Hippocampal formation (tissue), 2 donors: ENCODE data around the gene KCNK16.

Source experiments
- DNase-seq, 2 donors: peaks; one replicate each; lab custom pipeline; 2025; lab: John Stamatoyannopoulos, UW

KCNK16 gene

DNA sequence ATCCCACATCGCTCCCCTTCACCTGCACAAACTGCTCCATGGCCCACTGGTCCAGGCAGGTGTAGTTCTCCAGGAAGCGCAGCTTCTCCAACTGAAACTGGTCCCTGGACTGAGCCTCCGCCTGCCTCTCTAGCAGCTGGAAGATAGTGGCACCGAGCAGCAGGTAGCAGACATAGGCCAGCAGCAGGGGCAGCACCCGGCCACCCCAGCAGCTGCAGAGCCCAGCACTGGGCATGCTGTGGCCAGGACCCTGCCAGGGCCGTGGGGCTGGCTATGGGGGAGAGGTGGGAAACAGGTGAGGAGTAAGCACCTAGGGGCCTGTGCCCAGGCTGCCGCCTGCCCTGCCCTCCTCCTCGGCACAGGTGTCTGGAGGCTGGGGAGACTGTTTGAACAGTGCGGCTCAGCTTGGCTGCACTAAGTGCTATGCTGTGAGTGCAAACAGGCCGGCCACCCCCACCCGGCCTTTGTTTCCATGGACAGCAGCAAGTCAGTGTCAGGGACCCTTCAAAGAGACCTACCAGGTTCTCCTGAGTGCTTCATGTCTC, at the start of gene KCNK16:
Gene KCNK16 (minus strand): TSS at position 397 of the 545 bp plus-strand sequence. CDS start 162 bp downstream, at position 235.
- no peak for DNase-seq

DNA sequence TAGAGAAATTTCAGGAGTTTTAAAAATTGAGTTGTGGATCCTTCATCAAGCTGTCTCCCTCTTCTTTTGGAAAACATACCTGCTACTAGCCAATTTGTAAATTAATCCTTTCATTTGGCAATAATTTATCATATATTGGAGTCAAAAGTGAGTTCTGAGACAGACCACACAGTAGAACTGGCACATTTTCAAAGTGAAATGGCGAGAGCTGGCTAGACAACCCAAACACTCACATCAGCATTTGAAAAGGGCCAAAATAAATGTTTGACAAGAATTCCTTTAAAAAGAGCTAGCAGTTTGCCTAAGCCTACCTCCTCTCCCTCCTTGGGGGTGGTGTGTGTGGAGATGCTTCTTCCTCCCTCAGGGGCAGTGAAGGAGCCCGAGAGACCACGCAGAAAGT, 47.9 kb upstream of the KCNK16 start:
- DNase-seq, result no peak

DNA sequence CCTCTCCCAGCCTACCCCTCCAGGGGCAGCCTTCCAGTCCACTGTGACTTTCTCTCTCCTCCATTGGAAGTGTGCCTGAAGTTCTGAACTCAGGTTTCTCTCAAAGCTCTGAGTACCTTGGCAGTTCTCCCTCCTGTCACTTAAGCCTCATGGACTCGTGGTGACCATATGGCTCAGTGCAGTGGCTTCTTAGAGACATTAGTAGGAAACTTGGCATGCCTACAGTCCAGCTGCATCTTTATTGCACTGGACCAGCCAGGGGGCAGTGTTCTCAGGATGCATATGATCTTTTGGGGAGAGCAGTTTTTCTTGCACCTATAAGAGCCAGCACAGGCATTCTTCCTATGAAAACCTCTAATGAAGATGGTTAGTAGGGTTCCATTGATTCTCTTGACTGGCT, 47.5 kb upstream of the KCNK16 start:
- no peak for DNase-seq

DNA sequence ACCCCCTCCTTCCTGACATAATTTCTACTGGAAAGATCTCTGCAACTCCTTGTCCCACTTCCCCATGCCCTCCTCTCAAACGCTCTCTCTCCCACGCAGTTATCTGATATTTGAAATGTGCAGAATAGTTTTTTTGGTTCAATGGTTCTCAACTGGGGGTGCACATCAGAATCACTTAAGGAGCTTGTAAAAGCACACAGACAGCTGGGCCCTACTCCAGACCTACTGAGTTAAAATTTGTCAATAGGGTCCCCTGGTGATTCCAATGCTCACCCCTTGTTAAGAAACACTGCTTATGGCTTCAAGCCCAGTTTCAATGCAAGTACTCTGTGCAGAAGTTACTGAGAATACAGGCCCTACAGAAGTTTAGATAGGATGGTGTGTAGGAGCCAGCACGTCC, 45.2 kb upstream of the KCNK16 start:
- no peak for DNase-seq

DNA sequence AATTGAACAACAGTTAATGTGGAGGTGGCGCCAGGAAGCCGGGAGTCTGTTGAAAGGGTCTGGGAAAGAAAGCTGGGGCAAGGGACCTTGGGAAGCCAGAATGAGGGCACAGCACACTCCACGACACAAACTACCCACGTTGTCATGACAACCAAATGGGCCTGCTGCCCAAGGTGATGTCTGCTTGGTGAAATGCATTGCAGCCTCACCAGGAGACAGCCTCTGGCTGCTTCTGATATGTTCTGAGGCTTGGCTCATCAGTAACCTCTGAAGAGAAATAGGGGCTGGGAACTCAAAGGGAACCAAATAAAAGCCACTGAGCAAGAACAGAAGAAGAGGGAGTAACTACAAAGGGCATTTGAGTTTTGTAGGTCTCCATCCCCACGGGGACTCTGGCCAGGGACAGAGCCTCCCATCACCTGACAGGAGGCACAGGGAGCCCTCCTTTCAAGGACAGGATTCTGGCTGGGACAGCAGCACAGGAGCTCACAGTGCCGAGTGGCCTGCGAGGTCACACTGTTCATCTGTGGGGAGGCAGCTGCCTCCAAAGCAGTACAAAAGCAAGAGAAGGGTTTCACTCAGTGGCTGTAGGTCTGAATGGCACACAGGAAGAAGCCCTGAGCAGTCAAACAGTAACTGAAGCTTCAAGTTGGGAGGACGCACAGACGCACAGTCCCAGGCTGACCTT, 44.6 kb upstream of the KCNK16 start:
- DNase-seq, result peak; percentile 56

DNA sequence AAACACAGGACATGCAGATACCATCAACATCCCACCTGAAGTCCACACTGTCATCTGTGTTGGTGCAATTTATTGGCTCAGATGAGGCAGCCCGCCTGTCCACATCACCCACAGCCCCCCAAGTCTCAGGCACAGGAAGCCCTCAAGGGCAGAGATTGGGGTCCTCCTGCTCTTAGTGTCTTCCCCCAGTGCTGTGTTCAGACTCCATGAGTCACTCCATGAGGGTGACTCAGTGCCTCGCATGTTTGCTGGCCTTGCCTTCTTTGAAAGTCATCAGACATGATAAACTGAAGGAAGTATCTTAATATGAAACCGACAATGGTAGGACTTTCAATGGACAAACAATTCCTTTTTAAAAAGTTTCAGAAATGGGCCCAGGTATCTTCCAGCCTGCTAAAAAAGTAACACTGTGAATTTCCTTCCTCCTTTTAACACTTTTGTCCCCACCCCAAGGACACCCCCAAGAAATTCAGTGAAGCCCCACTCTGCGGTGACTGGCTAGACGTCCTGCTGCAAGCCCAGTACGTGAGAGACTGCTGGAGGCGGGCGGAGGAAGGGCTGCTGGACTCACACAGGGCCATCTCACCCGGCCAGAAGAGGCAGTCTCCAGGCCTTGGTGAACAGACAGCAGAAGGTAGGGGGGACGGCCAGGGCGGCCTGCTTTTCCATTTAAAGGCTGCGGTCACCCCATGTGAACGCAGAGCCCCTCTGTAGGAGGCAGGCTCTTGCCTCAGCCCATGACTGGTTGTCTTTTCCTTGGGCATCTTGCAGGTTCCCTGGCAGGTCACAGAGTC, 43.0 kb upstream of the KCNK16 start:
- DNase-seq, result no peak

DNA sequence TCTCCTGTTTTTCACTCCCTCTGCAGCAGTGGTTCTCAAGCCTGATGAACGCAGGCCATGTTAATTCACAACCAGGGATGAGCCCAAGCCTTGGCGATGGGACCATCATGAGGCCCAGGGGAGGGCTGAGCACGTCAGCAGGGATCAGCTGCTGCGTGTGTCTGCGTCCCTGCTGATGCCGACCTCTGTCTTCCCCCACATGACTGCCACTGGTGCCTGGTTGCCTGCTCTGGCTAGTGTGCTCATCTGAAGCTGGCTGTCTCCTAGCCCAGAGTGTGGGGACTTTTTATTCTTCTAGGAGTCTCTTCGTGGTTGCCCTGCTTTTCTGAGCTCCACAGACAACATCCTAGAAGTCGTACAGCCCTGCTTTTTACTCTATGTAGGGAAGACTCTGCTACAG, 40.8 kb upstream of the KCNK16 start:
- DNase-seq, result no peak

DNA sequence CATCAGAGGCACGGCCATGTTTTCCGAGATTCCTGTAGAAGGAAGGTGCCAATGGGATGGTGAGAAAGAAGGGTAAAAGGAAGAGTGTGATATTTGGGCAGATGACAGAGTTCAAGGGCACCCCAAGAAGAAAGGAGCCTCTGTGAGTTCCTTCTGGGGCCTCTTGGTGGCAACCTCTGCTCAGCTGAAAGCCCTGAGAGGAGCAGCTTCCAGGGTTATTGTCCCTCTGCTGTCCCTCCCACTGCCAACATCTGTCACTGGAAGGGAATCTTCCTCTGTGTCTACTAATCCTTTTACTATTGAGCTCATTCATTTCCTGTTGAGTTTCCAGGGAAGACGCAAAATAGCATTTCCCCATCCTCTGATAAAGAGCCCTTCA, 40.0 kb upstream of the KCNK16 start:
- peak; percentile 45 to 52 for DNase-seq

DNA sequence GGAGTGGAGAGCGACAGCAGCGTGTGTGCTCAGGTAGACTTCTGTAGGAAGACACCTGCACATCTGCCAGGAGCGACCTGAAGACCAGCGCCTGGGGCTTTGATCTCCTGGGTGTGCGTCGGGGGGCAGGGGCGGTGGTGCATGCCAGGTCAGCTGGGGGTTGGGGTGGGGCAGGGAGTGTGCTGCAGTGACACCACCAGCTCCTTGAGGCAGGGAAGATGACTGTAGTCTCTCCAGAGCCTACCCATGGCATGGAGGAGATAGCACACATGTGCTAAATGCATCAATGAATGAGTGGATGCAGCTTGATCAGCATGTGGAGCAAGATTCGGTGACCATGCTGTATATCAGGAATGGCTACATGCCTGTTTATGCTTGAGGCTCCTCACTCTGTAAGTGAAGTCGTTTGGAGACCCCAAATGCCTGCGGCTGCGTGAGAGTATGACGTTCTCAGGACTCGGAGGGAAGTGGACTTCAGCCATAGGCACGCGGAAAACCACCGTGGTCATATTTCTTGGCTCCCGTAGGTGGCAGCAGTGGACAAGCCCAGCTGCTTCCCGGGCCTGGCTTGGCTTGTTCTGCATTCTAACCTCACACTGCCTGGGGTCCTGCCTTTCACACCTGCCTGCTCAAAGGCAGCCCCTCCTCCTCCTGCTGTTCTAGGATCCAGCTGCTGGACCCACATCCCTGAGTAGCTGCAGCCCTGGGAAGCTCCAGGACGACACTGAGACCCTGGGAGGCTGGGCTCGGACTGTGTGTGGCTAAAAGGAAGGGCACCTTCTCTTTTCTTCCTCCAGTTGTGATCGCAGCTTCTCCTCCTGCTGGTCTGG, 39.4 kb upstream of the KCNK16 start:
- DNase-seq, result peak; percentile 59 to 64

DNA sequence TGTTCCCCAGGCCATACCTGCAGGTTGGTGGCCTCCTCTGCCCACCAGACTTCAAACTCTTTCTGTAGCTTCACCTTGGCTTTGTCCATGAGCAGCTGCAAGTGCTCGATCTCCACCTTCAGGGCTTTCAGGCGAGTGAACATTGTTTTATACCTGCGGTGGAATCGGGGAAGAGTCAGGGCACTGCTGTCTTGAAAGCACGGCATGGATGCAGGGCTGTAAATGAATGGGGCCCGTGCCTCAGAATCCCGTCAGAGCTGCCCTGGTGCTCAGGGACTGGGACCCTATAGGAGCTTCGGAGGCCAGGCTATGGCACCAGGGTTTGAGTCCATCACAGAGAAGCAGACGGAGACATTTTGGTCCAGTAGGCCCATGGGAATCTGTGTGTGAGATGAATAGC, 37.9 kb upstream of the KCNK16 start:
- DNase-seq, result no peak

DNA sequence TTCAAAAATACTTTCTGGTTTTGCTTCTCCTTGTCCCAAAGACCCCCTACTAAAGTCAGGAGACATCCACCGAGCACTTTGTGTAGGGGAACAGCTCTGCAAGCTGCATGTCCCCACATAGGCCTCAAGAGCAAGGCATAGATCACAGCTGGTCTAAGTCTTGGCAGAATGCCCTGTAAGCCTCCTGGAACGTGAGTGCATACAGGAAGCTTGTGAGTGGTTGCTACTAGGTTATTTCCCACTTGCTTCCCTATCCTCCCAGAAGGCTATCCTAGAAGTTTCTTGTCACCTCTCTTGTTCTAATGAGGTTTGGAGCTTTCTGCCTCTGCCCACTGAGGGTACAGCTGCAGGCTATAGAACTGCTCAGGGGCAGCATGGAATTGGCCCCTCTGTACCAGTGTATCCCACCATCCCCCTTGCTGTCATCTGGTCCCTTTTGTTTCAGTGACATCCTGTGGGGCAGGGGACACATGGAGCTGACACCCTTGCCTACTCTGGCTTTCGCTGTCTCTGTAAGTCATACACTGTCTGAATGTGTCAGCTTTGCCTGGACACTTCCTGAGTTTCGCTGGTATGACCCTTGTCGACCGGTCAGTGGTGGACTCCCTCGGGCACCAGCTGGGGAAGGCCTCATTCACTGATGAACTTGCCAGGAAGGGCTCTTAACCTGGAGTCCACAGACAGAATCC, 35.6 kb upstream of the KCNK16 start:
- no peak for DNase-seq

DNA sequence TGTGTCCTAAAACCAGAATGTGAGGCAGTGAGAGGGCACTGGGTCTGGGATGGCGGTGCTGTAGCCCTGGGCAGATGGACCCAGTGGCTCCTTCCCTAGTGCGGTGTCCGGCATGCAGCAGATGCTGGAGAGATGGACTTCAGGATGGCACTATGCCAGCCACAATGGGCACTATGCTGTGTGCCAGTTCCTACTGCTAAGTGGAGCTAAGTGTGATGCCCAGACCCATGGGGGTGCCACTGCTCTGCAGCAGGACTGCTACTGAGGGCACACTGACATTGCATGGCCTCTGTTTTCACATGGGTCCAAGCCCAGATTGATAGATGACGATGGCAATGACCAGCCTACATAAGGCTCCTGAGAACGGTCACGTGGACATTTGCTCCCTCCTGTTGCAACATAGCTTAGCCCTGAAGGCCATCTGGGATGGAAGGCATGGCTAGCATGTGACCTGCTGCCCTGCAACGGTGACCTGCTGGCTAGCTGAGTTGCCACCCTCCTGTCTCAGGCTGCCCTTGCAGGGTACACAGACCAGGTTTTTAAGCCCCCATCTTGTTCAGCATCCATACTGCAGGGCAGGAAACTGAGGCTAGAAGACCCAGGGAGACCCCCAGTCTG, 31.3 kb upstream of the KCNK16 start:
- DNase-seq, result no peak

DNA sequence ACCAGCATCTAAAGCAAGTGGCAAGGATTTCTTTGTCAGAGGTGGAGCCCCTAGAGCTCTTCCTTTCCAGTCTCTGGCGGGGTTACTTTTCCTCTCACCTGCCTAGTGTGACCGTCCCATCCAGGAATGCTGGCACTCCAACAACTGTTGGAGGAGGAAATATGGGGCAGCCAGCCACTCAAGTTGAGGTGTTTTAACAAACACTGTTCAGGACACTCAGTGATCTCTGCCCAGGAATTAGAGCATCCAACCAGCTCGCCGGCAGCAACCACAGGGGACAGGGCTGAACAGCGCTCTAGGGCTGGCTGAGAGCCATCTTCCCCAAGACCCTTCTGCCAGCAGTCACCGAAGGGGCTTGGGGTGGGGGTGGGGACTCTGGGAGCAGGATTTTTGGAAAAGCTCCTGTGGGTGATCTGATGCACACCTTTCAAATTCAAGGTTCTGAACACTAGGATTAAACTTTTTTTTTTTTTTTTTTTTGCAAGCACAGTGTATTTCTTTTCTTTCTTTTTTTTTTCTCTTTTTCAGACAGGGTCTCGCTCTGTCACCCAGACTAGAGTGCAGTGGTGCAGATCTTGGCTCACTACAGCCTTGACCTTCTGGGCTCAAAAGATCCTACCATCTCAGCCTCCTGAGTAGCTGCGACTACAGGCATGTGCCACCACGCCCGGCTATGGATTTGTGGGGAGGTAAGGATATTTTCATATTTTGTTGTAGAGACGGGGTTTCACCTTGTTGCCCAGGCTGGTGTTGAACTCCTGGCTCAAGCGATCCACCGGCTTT, 28.4 kb upstream of the KCNK16 start:
- no peak for DNase-seq

DNA sequence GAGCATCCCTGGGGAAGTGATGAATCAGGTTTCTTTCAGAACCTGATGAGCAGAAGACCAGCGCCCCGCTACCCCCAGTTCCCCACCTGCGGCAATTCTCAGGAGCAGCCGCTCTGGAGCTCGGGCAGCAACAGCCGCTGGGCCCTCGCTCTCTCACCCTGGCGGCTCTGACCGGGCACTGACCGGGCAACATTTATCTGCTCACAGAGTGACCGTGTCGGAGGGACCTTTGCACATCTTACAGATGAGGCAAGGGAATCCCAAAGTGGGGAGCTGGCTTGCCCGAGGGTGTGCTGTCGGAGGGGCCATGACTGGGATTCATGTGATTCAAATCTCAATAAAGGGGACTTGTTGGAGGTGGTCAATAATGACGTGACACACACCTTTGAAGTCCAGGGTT, 26.2 kb upstream of the KCNK16 start:
- DNase-seq, result no peak

DNA sequence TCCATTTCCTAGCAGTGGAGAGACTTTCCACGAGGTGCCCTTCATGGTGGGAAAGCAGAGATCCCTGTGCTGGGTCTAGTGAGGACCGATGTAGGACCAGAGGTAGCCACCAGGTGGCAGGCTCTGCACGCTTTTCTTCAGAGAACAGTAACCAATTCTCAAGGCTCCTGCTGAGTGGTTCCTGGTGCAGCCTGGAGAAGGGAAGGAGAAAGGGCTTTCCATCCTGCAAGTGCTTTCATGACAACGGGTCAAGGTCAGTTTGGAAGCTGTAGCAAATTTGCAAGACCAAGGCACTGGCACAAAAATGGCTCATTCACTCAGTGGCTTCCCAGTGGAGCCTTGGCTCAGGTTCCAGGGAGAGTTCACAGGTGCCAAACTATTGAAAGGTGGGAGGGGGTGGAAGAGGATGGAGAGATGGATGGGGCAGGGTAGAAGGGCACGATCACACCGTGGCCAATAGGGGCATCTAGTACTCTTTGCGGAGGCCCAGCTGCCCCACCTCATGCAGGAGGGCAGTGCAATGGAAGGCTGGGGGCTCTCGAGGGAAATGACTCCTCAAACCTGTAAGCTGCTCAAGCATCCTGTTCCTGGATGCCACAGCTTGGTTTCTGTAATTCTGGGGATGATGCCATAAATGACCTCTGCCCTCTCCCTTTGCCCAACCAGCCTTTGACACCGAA, 25.5 kb upstream of the KCNK16 start:
- peak in 1 of 2 donors; percentile 58 for DNase-seq

DNA sequence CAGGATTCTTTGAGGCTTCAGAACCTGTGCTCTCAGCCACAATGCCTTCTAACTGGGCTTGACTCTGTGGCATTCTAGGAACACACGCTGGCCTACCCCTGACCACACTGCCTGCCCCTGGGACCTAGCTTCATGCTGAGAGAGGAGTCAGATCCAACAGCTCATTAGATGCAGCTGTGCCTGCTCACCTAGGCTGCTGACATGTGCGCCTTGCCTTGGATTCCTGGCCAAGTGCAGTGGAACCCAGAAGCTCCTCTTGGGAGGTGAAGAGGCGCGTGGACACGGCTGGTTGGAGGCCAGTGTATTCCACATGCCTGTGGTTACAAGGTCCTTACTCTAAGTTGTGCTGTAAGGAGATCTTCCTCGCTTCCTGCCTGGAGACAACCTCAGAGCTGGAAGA, 24.7 kb upstream of the KCNK16 start:
- no peak for DNase-seq

DNA sequence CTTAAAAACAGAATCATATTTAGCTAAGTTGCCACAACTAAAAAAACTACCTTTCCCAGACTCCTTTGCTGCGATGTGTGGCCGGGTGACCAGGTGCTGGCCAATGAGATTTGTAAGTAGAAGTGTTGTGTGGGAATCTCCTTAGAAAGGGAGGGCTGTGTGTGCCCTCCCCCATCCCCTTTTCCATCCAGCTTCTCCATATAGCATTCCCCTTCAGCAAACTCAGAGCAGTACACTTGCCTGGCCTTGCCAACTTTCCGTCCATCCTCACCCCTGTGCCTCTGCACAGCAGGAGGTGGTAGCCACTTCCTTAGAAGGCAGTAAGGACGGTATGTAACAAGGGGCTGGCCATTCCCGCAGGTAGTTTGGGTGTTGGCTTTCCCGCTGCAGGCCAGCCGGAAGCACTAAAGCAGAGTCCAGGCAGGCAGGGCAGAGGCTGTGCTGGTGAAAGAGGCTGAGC, 22.3 kb upstream of the KCNK16 start:
- no peak for DNase-seq

DNA sequence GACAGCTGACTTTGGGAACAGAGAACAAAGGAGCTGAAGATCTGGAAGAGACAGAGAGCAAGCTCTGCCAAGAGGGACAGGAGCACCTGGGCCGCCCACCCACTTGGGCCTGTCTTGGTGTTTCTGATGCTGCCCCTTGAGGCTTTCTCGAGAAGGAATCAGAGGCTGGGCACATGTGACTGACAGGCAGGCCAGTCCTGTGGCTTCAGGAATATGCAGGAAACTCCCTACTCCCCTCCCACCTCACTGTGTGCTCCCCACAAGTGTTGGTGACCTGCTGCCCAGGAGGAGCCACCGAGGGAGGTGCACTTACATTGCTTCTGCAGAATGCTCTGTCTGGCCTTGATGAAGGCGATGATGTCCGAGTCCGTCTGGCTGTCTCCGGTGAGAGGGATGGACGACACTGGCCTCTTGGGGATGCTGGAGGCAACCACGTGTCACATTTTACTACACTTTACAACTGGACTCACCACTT, 20.9 kb upstream of the KCNK16 start:
- no peak for DNase-seq

DNA sequence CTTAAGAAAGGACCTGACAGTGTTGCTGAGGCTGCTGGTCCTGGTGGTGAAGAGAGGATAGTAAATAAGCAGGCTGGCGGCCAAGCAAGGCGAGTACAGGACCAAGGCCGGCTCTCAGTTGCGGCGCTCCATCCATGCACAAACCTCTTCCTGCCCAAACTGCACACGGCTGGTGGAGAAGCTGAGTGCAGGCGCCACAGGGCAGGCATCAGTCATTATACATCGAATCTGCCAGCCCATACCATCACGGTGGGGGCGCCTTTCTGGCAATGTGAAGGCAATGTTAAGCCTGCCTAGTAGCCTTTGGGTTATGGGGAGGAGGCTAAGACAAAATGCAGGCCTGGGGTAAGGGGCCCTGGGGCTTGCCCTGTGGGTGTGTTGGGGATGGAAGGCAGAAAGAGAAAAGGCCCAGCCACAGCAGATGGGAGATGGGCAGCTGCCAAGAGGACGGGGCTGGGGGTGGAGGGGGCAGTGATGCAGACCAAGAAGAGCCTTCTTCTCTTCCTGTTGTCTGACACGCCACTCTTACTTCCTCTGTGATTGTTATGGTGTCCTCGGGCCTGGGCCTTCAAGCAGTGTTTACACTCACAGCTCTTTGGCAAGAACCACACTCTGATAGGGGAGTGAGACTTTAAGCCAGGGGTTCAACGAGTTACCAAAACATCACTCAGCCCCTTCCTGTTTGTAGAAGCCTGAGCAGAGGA, 20.3 kb upstream of the KCNK16 start:
- DNase-seq, result no peak
